Thyroid gland (tissue), 4 donors: ENCODE measurements around the gene EMP2.

Source experiments
- POLR2A ChIP-seq, 2 donors: fragments of 450-650 bp; IDR thresholded peaks; one replicate each; pipeline ENCODE4 v1.6.1; 2017; ENCODE audit warnings: antibody characterized with exemption in 2 of 2, mild to moderate bottlenecking in 2 of 2, moderate library complexity in 1 of 2
- TF ChIP-seq, protein P1 (sequence below), 6 experiments: fragments of 200-600 bp in 3 of 6; fragments of 450-650 bp in 3 of 6; sonication (generic) in 3 of 6; IDR thresholded peaks; one replicate each; pipeline ENCODE4 v1.5.1; 2016 to 2019; ENCODE audit warnings: antibody characterized with exemption in 6 of 6, mild to moderate bottlenecking in 2 of 6, inconsistent platforms in 1 of 6, moderate library complexity in 1 of 6

DNA sequence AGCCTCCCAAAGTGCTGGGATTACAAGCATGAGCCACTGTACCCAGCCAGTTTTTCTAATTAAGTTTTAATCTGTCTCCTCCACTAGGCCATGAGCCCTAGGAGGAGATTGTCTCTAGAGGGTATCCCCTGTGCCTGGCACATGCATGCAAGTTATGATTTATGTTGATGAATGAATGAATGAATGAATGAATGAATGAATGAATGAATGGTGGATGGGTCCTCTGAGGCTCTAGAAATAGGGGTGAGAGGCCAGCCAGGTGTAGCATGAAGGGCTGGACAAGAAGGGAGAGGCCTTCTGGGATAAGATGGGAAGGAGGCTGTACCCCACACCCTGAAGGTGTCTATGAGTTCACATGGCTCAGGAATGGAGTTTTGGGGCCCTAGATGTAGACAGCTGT is 48.8 kb downstream of the EMP2 start:
- TF ChIP-seq, protein P1, sequence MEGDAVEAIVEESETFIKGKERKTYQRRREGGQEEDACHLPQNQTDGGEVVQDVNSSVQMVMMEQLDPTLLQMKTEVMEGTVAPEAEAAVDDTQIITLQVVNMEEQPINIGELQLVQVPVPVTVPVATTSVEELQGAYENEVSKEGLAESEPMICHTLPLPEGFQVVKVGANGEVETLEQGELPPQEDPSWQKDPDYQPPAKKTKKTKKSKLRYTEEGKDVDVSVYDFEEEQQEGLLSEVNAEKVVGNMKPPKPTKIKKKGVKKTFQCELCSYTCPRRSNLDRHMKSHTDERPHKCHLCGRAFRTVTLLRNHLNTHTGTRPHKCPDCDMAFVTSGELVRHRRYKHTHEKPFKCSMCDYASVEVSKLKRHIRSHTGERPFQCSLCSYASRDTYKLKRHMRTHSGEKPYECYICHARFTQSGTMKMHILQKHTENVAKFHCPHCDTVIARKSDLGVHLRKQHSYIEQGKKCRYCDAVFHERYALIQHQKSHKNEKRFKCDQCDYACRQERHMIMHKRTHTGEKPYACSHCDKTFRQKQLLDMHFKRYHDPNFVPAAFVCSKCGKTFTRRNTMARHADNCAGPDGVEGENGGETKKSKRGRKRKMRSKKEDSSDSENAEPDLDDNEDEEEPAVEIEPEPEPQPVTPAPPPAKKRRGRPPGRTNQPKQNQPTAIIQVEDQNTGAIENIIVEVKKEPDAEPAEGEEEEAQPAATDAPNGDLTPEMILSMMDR (IDR thresholded peaks at IDR 0.05) = no peak
- no peak for TF ChIP-seq POLR2A (IDR thresholded peaks at IDR 0.05)
